IgD-negative memory B cell (primary cell): ENCODE data around the gene RCOR3. TPM values are rescaled to one million over a fixed set of nuclear protein-coding genes. Genes with fewer than 3 reads are reported as not detected.
A peak's percentile ranks its signal among the peaks of the same experiment; 100 is the strongest.
"Not testable (repeated sequence)": the region's sequence is repeated elsewhere in the genome, so short reads cannot be mapped to it uniquely, and the experiment has no call there.

Source experiments
- H3K27ac Mint-ChIP-seq, 3 donors: one replicate each; pipeline ENCODE4 v1.8.0; 2020 to 2022; ENCODE audit warnings: mild to moderate bottlenecking in 3 of 3, mixed read lengths in 3 of 3, moderate library complexity in 1 of 3
- H3K27me3 Mint-ChIP-seq: one replicate; pipeline ENCODE4 v1.8.0; 2021; ENCODE audit warnings: mixed read lengths
- H3K36me3 Mint-ChIP-seq: one replicate; pipeline ENCODE4 v1.8.0; 2020; ENCODE audit warnings: mild to moderate bottlenecking, mixed read lengths
- H3K4me1 Mint-ChIP-seq, 3 donors: one replicate each; pipeline ENCODE4 v1.8.0; 2020 to 2022; ENCODE audit warnings: mixed read lengths in 3 of 3, mild to moderate bottlenecking in 1 of 3
- H3K4me3 Mint-ChIP-seq, 4 donors: one replicate each; pipeline ENCODE4 v1.8.0; 2020 to 2022; ENCODE audit warnings: mild to moderate bottlenecking in 4 of 4, mixed read lengths in 4 of 4, moderate library complexity in 3 of 4
- H3K9me3 Mint-ChIP-seq, 3 donors: one replicate each; pipeline ENCODE4 v1.8.0; 2020 to 2021; ENCODE audit warnings: mixed read lengths in 3 of 3, mild to moderate bottlenecking in 1 of 3
- polyA plus RNA-seq: library from polyadenylated mRNA; unstranded; fragments of 300-500 nt; fragmentation: Illumina TruSeq; gene quantifications from one replicate; pipeline ENCODE4 v1.2.3, GENCODE V29; 2021

The RCOR3 gene
- polyA plus RNA-seq, 1 donor from 2014 or later = 37.5 TPM

DNA sequence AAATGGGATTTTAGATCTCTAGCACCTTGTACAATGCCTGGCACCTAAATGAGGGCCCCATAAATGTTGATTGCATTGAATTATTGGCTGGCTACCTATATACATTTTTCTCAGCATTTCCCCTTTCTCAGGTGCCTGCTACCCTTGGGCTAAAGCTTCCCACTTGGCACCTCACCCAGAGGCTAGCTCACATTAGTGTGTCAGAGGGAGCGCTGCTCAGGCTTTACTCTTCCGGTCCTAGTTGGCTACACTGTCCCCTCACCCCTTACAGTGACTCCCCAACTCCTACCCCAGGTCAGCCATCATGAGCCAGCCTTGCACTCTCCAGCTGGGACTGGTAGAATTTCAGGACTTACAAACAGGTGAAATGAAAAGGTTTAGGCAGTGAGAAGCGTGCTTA, 77.0 kb downstream of the RCOR3 start:
- no peaks in the 10 kb centered on the region for H3K9me3 Mint-ChIP-seq

DNA sequence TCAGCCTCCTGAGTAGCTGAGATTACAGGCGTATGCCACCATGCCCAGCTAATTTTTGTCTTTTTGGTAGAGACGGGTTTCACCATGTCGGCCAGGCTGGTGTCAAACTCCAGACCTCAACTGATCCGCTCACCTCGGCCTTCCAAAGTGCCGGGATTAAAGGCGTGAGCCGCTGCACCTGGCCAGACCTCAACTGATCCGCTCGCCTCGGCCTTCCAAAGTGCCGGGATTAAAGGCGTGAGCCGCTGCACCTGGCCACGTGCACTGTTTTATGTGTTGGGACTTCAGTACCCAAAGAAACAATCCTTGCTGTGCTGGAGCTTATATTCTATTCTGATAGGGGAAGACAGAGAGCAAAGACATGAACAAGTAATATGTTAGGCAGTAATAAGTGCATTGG, 77.6 kb downstream of the RCOR3 start:
- peaks cover 4% of the 10 kb centered on the region for H3K36me3 Mint-ChIP-seq
- H3K4me1 Mint-ChIP-seq = peaks cover 63 to 88% (median 68%) of the 10 kb centered on the region in 3 donors
- no peaks in the 10 kb centered on the region for H3K27me3 Mint-ChIP-seq
- H3K9me3 Mint-ChIP-seq = no peaks in the 10 kb centered on the region
- peak overlapping the region; percentile 73 to 87 (median 84) for H3K4me3 Mint-ChIP-seq
- H3K27ac Mint-ChIP-seq = peak overlapping the region; percentile 93 to 97 (median 94)

More for the DNA sequence above, 77.0 kb downstream of the RCOR3 start:
- Mint-ChIP-seq H3K27ac (peak overlapping the region; percentile 93 to 97 (median 94)), H3K36me3 (peaks cover 4% of the 10 kb centered on the region), H3K4me3 (peak overlapping the region; percentile 73 to 87 (median 84)), H3K27me3 (no peaks in the 10 kb centered on the region), H3K4me1 (peaks cover 60 to 86% (median 66%) of the 10 kb centered on the region in 3 donors)

DNA sequence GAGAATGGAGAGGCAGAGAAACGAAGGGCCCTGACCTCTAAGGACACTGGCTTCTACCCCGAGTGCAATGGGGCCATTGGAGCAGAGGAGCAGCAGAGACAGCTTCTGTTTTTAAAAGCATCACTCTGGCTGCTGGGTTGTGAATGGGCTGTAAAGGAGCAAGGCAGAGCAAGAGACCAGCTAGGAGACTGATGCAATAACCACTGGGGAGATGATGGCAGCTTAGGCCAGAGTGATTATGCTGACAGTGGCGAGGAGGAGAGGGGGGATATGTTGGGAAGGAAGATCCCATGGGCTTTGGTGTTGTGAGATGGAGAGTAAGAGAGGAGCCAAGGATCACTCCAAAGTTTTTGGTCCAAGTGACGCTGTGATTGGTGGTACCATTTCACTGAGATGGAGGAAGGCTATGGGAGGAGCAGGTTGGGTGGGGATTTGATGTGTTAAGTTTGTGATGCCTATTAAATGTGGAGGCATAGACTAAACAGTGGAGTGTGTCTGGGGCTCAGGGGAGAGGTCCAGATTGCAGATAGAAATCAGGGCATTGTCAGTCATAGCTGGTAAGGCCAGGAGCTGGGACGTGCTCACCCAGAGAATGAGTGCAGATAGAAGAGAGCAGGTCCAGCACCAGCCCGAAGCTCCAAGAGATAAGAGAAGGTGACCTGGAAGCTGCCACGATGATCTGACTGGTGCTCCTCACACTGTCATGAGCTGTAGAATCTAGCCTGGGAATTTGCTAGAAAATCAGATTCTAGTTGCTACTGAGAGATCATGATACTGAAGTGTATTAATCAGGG, 78.5 kb downstream of the RCOR3 start:
- H3K27ac Mint-ChIP-seq = peak overlapping the region; percentile 93 to 97 (median 94)
- no peaks in the 10 kb centered on the region for H3K27me3 Mint-ChIP-seq
- H3K4me3 Mint-ChIP-seq = peak overlapping the region; percentile 42 to 86 (median 78)
- peaks cover 2% of the 10 kb centered on the region for H3K36me3 Mint-ChIP-seq
- peaks cover 65 to 84% (median 66%) of the 10 kb centered on the region in 3 donors for H3K4me1 Mint-ChIP-seq
- no peaks in the 10 kb centered on the region for H3K9me3 Mint-ChIP-seq

DNA sequence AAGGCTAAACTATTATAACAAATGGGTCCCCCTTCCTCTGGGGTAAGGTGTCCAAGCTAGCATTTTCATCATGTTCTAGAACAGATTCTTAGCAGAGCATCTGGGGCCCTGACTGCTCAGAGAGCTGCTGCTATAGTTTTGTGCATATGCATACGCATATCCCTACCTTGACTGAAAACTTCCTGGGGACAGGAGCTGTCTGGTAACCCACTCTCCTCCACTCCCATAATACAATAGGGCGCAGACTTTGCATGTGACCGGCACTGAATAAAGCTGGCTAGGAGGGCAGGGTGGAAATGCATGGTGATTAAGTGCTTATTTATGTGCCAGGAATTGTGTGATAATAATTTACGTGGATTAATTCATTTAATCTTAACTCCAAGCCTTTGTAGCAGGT, 79.1 kb downstream of the RCOR3 start:
- peaks cover 64 to 86% (median 67%) of the 10 kb centered on the region in 3 donors for H3K4me1 Mint-ChIP-seq
- H3K9me3 Mint-ChIP-seq = no peaks in the 10 kb centered on the region
- no peaks in the 10 kb centered on the region for H3K36me3 Mint-ChIP-seq
- H3K4me3 Mint-ChIP-seq = peak overlapping the region in 3 of 4 donors; percentile 35 to 83 (median 72)
- H3K27ac Mint-ChIP-seq = peak overlapping the region; percentile 93 to 97 (median 94)
- H3K27me3 Mint-ChIP-seq = no peaks in the 10 kb centered on the region

DNA sequence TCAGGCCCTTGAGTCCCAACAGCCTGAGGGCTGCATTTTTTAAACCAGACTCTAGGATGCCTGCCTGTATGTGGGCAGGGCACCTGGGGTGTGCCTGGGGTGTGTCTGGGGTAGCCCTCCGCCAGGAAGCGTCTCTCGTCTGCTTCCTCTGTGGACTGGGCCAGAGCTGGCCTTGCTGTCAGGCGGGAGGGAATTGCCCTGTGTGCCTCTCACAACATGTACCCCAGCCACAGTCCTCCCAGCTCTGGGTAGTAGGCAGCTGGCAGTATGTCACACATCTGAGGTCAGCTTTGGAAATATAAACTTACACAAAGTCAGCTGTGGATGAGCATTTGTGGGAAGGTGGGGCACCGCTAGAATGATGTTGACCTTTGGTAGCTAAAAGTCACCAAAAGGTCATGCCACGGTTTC, 80.5 kb downstream of the RCOR3 start:
- Mint-ChIP-seq H3K4me1 (peaks cover 70 to 87% (median 75%) of the 10 kb centered on the region in 3 donors), H3K27me3 (no peaks in the 10 kb centered on the region), H3K36me3 (no peaks in the 10 kb centered on the region), H3K9me3 (no peaks in the 10 kb centered on the region), H3K27ac (peak overlapping the region; percentile 94 to 97 (median 96)), H3K4me3 (peak overlapping the region; percentile 59 to 92 (median 88))

DNA sequence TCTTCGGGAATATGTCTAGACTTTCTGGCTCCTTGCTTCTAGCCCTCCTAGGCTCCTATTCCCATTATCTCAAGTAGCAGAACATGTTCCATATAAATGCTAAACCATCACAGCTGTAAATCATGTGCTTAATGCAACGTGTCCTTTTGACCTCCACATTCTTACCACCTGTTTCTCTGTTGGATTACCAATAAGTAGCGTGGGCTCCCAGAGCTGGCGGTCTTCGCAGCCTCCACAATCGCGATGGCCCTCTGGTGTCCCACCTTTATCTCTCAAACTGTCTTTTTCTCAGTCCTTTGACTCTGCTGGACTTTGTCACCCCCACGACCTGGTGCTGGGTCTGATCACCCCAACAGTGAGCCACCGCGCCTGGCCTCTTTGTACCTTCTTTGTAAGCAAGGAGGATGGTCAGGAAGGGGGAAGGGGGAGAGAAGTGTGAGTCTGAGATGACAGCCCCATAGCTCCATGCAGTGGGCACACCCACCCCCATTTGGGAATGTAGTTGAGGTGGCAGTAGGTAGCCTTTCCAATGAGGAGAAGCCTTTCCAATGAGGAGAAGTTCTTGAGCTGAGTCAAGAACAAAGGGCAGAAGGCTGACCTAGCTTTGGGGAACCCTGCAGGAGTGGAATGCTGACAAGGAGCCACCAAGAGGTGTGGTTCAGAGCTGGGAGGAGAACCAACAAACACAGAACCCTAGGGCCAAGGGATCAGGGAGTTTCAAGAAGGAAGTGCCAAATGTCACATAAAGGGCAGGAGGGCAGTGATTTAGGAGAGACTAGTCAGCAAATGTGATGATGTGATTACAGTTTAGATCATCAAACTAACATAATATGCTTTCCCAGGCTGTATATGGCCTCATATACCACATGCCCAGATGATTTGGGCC, 81.7 kb downstream of the RCOR3 start:
- Mint-ChIP-seq H3K9me3 (no peaks in the 10 kb centered on the region), H3K27me3 (no peaks in the 10 kb centered on the region), H3K4me3 (peak overlapping the region in 3 of 4 donors; percentile 11 to 92 (median 54)), H3K4me1 (peaks cover 61 to 79% (median 69%) of the 10 kb centered on the region in 3 donors), H3K27ac (peak overlapping the region; percentile 68 to 97 (median 84)), H3K36me3 (no peaks in the 10 kb centered on the region)

DNA sequence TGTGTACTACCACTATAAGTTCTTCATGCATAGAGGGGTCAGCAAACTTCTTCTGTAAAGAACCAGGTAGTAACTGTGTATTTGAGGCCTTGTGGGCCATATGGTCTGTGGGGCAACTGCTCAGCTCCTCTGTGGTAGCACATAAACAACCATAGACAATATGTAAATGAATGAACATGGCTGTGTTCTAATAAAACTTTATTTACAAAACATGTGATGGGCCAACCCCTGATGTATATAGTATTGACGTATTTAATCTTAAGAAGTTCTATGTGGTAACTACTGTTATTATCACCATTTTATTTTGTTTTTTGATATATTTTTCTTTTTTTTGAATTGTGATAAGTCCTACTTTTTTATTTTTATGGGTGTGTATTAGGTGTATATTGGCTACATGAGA, 82.8 kb downstream of the RCOR3 start:
- H3K9me3 Mint-ChIP-seq = no peaks in the 10 kb centered on the region
- peak overlapping the region in 3 of 4 donors; percentile 23 to 54 (median 34) for H3K4me3 Mint-ChIP-seq
- no peaks in the 10 kb centered on the region for H3K36me3 Mint-ChIP-seq
- peak overlapping the region; percentile 0 to 84 (median 68) for H3K27ac Mint-ChIP-seq
- no peaks in the 10 kb centered on the region for H3K27me3 Mint-ChIP-seq
- peaks cover 60 to 78% (median 68%) of the 10 kb centered on the region in 3 donors for H3K4me1 Mint-ChIP-seq

DNA sequence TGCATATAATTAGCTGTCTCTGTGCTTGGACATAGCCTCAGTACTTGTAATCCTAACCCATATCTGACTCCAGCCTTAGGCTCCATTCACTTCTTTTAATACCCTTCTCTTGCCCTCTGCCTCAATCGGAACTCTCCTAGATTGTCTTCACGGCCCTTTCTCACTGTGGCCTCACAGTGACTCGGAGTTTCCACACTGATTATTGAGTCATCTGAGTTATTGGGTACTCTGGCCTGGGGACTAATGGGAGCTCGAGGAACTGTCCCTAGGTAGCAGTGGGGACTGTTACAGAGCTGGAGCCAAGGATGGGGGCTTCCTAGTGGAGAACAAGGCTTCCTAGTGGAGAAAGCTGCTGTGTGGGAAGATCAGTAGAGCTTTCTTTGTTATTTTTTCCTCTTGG, 84.4 kb downstream of the RCOR3 start:
- Mint-ChIP-seq H3K27ac (peak overlapping the region; percentile 50 to 95 (median 89)), H3K9me3 (no peaks in the 10 kb centered on the region), H3K4me3 (peak overlapping the region in 3 of 4 donors; percentile 55 to 87 (median 76)), H3K36me3 (peaks cover 3% of the 10 kb centered on the region), H3K4me1 (peaks cover 56 to 75% (median 64%) of the 10 kb centered on the region in 3 donors), H3K27me3 (no peaks in the 10 kb centered on the region)

DNA sequence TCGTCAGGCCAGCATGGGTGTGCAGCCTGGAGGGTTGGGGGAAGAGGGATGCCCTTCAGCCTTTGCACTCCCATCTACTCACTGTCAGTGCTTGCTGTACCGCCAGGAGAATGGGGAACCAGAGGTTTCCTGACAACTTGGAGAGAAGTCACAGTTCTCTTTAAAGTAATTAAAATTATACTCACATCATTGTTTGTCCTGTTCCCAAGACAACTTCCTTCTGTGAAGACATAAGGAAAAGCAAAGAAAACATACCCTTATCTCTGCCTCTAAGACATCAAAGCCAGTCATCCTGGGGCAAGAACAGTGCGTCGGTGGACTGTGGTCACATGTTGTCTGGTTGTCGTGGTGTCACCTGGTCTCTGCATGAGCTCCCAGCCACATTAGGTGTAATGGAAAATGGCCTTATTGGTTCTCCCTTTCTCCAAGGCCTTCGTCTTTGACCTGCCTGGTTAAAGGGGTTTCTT, 85.0 kb downstream of the RCOR3 start:
- Mint-ChIP-seq H3K9me3 (no peaks in the 10 kb centered on the region), H3K4me1 (peaks cover 53 to 73% (median 61%) of the 10 kb centered on the region in 3 donors), H3K27ac (peak overlapping the region; percentile 19 to 95 (median 89)), H3K4me3 (peak overlapping the region in 3 of 4 donors; percentile 55 to 87 (median 76)), H3K27me3 (no peaks in the 10 kb centered on the region), H3K36me3 (peaks cover 4% of the 10 kb centered on the region)

DNA sequence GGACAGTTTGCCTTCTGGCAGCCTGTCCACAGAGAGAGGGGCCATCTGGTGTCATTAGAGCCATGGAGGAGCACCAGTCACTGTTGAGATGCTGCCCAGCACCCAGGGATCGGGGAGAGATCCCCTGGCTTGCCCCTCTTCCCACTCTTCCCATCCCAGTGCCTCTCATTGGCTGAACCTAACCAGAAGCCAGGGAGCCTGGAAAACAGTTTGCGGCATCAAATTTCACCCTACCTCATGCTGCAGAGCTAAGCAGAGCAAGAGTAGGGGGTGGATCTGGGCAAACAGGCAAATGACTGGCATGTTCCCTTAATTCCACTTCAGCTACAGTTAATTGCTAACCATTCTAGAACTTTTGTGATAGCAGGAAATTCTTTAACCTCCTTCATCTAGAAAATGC, 86.6 kb downstream of the RCOR3 start:
- Mint-ChIP-seq H3K27ac (peak overlapping the region in 1 of 3 donors; percentile 40), H3K36me3 (peaks cover 4% of the 10 kb centered on the region), H3K27me3 (no peaks in the 10 kb centered on the region), H3K4me1 (peaks cover 62 to 73% (median 68%) of the 10 kb centered on the region in 3 donors), H3K9me3 (no peaks in the 10 kb centered on the region), H3K4me3 (peak overlapping the region in 1 of 4 donors; percentile 13)

DNA sequence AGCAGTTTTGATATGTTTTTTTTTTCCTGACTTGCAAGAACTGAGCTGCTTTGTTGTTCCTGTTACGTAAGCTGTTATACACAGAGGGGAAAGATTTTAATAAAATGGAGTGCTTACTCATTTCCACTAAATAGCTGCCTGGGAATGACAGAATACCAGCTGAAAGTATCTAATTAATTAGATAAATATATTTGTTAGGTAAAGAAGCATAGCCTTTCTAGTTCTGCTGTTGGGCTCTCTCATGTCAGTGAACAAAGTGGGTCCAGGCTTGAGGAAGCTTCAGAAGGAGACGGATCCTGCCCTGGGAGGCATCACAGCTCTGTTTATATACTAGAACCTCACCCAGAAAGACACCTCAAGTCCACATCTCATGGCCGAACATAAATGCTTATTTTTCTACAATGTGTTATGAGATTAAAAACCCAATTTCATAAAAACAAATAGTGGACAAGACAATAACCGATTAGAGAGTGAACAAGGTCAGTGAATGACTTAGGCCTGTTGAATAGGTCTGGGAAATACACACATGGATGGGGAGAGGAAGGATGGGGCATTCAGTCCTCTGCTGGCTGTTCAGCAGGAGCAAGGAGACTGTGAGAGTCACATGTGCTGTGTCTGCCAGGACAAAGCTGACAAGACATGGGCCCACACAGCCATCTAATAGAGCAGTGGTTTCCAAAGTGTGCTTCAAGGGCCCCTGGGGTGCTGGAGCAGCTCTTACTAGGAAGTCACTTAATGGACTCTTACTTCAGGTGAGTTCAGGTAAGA, 88.1 kb downstream of the RCOR3 start:
- H3K27me3 Mint-ChIP-seq = no peaks in the 10 kb centered on the region
- H3K27ac Mint-ChIP-seq = peak overlapping the region; percentile 15 to 75 (median 68)
- peak overlapping the region in 1 of 4 donors; percentile 13 for H3K4me3 Mint-ChIP-seq
- peaks cover 4% of the 10 kb centered on the region for H3K36me3 Mint-ChIP-seq
- H3K4me1 Mint-ChIP-seq = peaks cover 62 to 73% (median 67%) of the 10 kb centered on the region in 3 donors
- H3K9me3 Mint-ChIP-seq = peaks cover 0 to 4% (median 0%) of the 10 kb centered on the region in 3 donors

DNA sequence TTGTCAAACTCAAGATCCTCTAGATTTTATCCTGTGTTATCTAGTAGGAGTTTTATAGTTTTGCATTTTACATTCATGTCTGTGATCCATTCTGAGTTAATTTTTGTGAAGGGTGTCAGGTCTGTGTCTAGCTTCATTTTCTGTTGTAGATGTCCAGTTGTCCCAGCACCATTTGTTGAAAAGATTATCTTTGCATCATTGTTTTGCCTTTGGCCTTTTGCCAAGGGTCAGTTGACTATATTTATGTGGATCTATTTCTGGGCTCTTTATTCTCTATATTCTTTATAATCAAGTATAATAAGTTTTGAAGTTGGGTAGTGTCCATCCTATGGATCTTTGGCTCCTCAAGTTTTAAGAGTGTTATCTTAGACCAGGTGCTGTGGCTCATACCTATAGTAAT, 89.4 kb downstream of the RCOR3 start:
- Mint-ChIP-seq H3K36me3 (peaks cover 7% of the 10 kb centered on the region), H3K4me3 (no peak overlapping the region), H3K4me1 (peaks cover 62 to 71% (median 64%) of the 10 kb centered on the region in 3 donors), H3K27ac (peak overlapping the region in 1 of 3 donors; percentile 80), H3K27me3 (no peaks in the 10 kb centered on the region), H3K9me3 (peaks cover 0 to 4% (median 0%) of the 10 kb centered on the region in 3 donors)

DNA sequence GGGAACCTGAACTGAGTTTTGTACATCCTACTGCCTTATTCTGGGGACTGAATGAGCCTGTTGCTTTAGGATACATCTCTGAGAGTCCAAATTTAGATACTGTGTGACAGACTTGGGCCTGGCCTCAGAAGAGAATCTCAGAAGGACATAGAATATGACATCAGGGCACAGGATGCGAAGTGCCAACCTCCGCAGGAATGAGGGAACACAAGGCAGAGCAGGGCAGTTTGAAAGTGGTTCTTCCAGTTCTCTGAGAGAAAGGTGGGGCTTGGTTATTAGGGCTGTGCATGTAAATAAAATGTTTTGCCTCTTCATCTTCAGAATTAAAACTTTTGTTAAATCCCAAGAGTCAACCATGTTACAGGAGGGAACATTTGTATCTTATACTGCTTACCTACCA, 90.6 kb downstream of the RCOR3 start:
- H3K27me3 Mint-ChIP-seq = no peaks in the 10 kb centered on the region
- H3K27ac Mint-ChIP-seq = peak overlapping the region; percentile 46 to 92 (median 52)
- peaks cover 59 to 68% (median 67%) of the 10 kb centered on the region in 3 donors for H3K4me1 Mint-ChIP-seq
- peaks cover 7% of the 10 kb centered on the region for H3K36me3 Mint-ChIP-seq
- peak overlapping the region in 1 of 4 donors; percentile 65 for H3K4me3 Mint-ChIP-seq
- peaks cover 0 to 4% (median 0%) of the 10 kb centered on the region in 3 donors for H3K9me3 Mint-ChIP-seq

DNA sequence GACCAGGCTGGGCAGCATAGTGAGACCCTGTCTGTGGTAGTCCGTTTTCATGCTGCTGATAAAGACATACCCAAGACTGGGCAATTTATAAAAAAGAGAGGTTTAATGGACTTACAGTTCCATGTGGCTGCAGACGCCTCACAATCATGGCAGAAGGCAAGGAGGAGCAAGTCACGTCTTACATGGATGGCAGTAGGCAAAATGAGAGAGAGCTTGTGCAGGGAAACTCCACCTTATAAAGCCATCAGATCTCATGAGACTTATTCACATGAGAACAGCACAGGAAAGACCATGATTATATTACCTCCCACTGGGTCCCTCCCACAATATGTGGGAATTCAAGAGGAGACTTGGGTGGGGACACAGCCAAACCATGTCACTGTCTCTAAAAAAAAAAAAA, 92.9 kb downstream of the RCOR3 start:
- H3K9me3 Mint-ChIP-seq, H3K36me3 Mint-ChIP-seq, H3K27me3 Mint-ChIP-seq: not testable (repeated sequence)
- Mint-ChIP-seq H3K4me3 (peak overlapping the region in 2 of 4 donors; percentile 61 to 82), H3K4me1 (peaks cover 53 to 58% (median 55%) of the 10 kb centered on the region in 3 donors), H3K27ac (peak overlapping the region; percentile 68 to 82 (median 69))
